HL-60 (cell line): ENCODE measurements around the gene PRDM5.

Experiments
- CTCF ChIP-seq: IDR thresholded peaks from one replicate; pipeline ENCODE4 v1.5.1; 2011; ENCODE audit warnings: low read length, control low read depth, inconsistent platforms; ENCODE audit not compliant: insufficient read depth
- POLR2AphosphoS5 ChIP-seq: IDR thresholded peaks from 2 replicates; pipeline ENCODE4 v1.6.1; 2012; ENCODE audit warnings: low read depth
- REST ChIP-seq: IDR thresholded peaks from 2 replicates; pipeline ENCODE4 v1.6.1; 2012; ENCODE audit warnings: low read depth; ENCODE audit not compliant: insufficient replicate concordance

GRCh38 chr4:120771907-120772306 is 150.6 kb downstream of the PRDM5 start:
- no peak for TF ChIP-seq REST
- no peak for TF ChIP-seq POLR2AphosphoS5
- TF ChIP-seq CTCF, result no peak
